Measurements from ENCODE around the gene SGPP1.
"Not testable (repeated sequence)": the region's sequence is repeated elsewhere in the genome, so short reads cannot be mapped to it uniquely, and the experiment has no call there.

SGPP1 gene

GRCh38 chr14:63725786-63726460 is 1.9 kb downstream of the SGPP1 start:
- DNase-seq = no peak

- no peak for DNase-seq
Measured at GRCh38 chr14:63717702-63718101, 10.2 kb downstream of the SGPP1 start.

GRCh38 chr14:63715360-63715759 is 12.5 kb downstream of the SGPP1 start:
- no peak for DNase-seq

- no peak for DNase-seq
Measured at GRCh38 chr14:63713764-63714163, 14.1 kb downstream of the SGPP1 start.

- DNase-seq = no peak
Measured at GRCh38 chr14:63713058-63713457, 14.8 kb downstream of the SGPP1 start.

- no peak for DNase-seq
Measured at GRCh38 chr14:63712123-63712522, 15.7 kb downstream of the SGPP1 start.

GRCh38 chr14:63710497-63710896 is 17.4 kb downstream of the SGPP1 start:
- DNase-seq = no peak

- DNase-seq = no peak
Measured at GRCh38 chr14:63709589-63709988, 18.3 kb downstream of the SGPP1 start.

- no peak for DNase-seq
Measured at GRCh38 chr14:63707216-63707615, 20.6 kb downstream of the SGPP1 start.

- DNase-seq = no peak
Measured at GRCh38 chr14:63705561-63706070, 22.2 kb downstream of the SGPP1 start.

- not testable (repeated sequence) for DNase-seq
Measured at GRCh38 chr14:63702530-63702929, 25.3 kb downstream of the SGPP1 start.

- no peak for DNase-seq
Measured at GRCh38 chr14:63701606-63702299, 26.1 kb downstream of the SGPP1 start.

- no peak for DNase-seq
Measured at GRCh38 chr14:63692310-63693020, 35.4 kb downstream of the SGPP1 start.

GRCh38 chr14:63689132-63689531 is 38.7 kb downstream of the SGPP1 start:
- no peak for DNase-seq

GRCh38 chr14:63686926-63687325 is 40.9 kb downstream of the SGPP1 start:
- no peak for DNase-seq

- DNase-seq = no peak
Measured at GRCh38 chr14:63685401-63685800, 42.5 kb downstream of the SGPP1 start.

GRCh38 chr14:63682727-63683593 is 44.9 kb downstream of the SGPP1 start:
- DNase-seq = no peak

GRCh38 chr14:63678536-63678935 is 49.3 kb downstream of the SGPP1 start:
- DNase-seq = no peak

GRCh38 chr14:63677891-63678379 is 49.9 kb downstream of the SGPP1 start:
- DNase-seq = no peak

- no peak for DNase-seq
Measured at GRCh38 chr14:63676615-63677014, 51.2 kb downstream of the SGPP1 start.

- DNase-seq = no peak
Measured at GRCh38 chr14:63673886-63674497, 53.9 kb downstream of the SGPP1 start.

GRCh38 chr14:63673255-63673654 is 54.6 kb downstream of the SGPP1 start:
- no peak for DNase-seq
